ENCODE results near the gene PGBD2. TPM values are rescaled to one million over a fixed set of nuclear protein-coding genes. Genes with fewer than 3 reads are reported as not detected.
"Not testable (repeated sequence)": the region's sequence is repeated elsewhere in the genome, so short reads cannot be mapped to it uniquely, and the experiment has no call there.

PGBD2 gene
- total RNA-seq, 1 experiment from 2014 or later = 6.5 TPM

DNA sequence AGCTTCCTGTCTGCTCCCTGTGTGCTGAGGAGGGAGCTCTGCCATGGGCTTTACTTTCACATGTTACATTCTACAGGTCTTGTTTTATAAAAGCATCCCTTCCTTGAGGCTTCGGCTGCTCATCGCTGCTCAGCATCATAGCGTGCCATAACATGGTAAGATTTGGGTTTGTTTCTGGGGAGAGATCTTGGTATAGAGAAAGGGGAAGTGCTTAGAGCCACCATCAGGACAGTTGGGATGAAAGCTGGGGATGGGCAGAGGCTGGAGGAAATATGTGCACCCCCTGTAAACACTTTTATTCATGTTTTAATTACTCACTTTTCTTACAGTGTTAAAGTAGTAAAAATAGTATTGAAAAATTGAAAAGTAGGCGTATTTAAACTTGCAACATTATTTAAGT is 24.0 kb downstream of the PGBD2 start:
- POLR2A ChIA-PET; H3K27me3 Mint-ChIP-seq (ENCODE audit: low read depth); ATAC-seq; H3K9me3 Mint-ChIP-seq; H3K4me3 Mint-ChIP-seq; DNase-seq (ENCODE audit: low spot score); H3K27ac Mint-ChIP-seq; H3K36me3 Mint-ChIP-seq; CTCF ChIA-PET: not testable (repeated sequence)
- peaks cover 13% of the 10 kb centered on the region for H3K4me1 Mint-ChIP-seq

DNA sequence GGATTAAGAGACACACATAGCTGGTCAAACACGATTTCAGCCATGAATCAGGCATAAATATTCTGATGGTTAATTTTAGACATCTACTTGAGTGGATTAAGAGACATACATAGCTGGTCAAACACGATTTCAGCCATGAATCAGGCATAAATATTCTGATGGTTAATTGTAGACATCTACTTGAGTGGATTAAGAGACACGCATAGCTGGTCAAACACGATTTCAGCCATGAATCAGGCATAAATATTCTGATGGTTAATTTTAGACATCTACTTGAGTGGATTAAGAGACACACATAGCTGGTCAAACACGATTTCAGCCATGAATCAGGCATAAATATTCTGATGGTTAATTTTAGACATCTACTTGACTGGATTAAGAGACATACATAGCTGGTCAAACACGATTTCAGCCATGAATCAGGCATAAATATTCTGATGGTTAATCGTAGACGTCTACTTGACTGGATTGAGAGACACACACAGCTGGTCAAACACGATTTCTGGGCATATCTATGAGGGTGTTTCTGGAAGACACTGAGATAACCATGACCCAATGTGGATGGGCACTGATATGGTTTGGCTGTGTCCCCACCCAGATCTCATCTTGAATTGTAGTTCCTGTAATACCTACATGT is 32.3 kb downstream of the PGBD2 start:
- H3K9me3 Mint-ChIP-seq; H3K4me3 Mint-ChIP-seq; H3K4me1 Mint-ChIP-seq; H3K27me3 Mint-ChIP-seq (ENCODE audit: low read depth); ATAC-seq; H3K36me3 Mint-ChIP-seq; H3K27ac Mint-ChIP-seq; DNase-seq (ENCODE audit: low spot score); POLR2A ChIA-PET; CTCF ChIA-PET: not testable (repeated sequence)

DNA sequence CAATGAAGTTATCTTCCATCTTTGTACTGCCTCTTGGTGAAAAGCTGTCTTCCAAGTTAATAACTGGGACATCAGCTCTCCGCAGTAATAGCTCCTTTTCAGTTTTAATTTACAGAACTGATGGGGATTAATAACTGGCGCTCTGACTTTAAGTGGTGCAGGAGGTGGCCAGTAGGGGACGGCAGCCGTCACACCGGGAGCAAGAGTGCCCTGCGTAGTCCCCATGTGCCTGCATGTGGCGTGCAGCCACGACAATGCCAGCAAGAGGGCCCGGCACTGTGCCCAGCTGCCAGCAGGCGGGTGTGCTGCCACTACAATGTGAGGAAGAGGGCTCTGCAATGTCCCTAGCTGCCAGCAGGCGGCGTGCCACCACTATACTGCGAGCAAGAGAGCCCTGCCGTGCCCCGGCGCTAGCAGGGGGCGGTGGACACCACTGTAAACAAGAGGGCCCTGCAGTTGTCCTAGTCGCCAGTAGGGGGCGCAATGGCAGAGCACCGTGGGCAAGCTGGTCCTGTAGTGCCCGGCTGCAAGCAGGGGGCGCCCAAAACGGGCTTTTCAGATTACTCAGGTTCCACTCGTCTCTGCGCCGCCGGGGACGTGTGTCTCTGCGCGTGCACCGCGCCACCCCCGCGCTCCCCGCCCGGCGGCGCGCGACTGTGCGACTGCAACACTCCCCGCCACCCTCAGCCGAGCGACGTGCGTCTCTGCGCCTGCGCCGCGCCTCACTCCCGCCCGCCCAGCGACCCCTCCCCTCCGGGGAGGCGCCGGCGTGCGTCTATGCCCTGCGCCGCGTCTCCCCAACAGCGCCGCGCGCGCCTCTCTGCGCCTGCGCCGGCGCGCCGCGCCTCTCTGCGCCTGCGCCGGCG is 38.3 kb downstream of the PGBD2 start:
- H3K36me3 Mint-ChIP-seq; H3K4me3 Mint-ChIP-seq; H3K27me3 Mint-ChIP-seq (ENCODE audit: low read depth); H3K4me1 Mint-ChIP-seq; ATAC-seq; CTCF ChIA-PET; POLR2A ChIA-PET; H3K27ac Mint-ChIP-seq; H3K9me3 Mint-ChIP-seq; DNase-seq (ENCODE audit: low spot score): not testable (repeated sequence)

DNA sequence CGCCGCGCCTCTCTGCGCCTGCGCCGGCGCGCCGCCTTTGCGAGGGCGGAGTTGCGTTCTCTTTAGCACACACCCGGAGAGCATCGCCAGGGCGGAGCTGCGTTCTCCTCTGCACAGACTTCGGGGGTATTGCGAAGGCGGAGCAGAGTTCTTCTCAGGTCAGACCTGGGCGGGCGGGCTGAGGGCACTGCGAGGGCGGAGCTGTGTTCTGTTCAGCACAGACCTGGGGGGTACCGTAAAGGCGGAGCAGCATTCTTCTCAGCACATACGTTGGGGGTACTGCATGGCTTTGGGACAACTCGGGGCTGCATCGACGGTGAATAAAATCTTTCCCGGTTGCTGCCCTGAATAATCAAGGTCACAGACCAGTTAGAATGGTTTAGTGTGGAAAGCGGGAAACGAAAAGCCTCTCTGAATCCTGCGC is 39.0 kb downstream of the PGBD2 start:
- H3K27me3 Mint-ChIP-seq (ENCODE audit: low read depth); H3K4me3 Mint-ChIP-seq; H3K27ac Mint-ChIP-seq; POLR2A ChIA-PET; ATAC-seq; CTCF ChIA-PET; H3K4me1 Mint-ChIP-seq; H3K9me3 Mint-ChIP-seq; H3K36me3 Mint-ChIP-seq; DNase-seq (ENCODE audit: low spot score): not testable (repeated sequence)

DNA sequence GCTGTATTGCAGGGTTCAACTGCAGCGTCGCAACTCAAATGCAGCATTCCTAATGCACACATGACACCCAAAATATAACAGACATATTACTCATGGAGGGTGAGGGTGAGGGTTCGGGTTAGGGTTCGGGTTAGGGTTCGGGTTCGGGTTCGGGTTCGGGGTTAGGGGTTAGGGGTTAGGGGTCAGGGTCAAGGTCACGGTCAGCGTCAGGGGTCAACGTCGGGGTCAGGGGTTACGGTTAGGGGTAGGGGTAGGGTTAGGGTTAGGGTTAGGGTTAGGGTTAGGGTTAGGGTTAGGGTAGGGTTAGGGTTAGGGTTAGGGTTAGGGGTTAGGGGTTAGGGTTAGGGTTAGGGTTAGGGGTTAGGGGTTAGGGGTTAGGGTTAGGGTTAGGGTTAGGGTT is 39.4 kb downstream of the PGBD2 start:
- CTCF ChIA-PET; H3K9me3 Mint-ChIP-seq; DNase-seq (ENCODE audit: low spot score); H3K27ac Mint-ChIP-seq; H3K4me1 Mint-ChIP-seq; POLR2A ChIA-PET; H3K4me3 Mint-ChIP-seq; H3K36me3 Mint-ChIP-seq; H3K27me3 Mint-ChIP-seq (ENCODE audit: low read depth); ATAC-seq: not testable (repeated sequence)

DNA sequence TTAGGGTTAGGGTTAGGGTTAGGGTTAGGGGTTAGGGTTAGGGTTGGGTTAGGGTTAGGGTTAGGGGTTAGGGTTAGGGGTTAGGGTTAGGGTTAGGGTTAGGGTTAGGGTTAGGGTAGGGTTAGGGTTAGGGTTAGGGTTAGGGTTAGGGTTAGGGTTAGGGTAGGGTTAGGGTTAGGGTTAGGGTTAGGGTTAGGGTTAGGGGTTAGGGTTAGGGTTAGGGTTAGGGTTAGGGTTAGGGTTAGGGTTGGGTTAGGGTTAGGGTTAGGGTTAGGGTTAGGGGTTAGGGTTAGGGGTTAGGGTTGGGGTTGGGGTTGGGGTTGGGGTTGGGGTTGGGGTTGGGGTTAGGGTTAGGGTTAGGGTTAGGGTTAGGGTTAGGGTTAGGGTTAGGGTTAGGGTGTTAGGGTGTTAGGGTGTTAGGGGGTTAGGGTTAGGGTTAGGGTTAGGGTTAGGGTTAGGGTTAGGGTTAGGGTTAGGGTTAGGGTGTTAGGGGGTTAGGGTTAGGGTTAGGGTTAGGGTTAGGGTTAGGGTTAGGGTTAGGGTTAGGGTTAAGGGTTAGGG is 39.9 kb downstream of the PGBD2 start:
- not testable (repeated sequence) for H3K9me3 Mint-ChIP-seq

More for the DNA sequence above, 39.9 kb downstream of the PGBD2 start:
- H3K4me1 Mint-ChIP-seq; CTCF ChIA-PET; H3K27ac Mint-ChIP-seq; ATAC-seq; H3K36me3 Mint-ChIP-seq; H3K27me3 Mint-ChIP-seq (ENCODE audit: low read depth); POLR2A ChIA-PET; DNase-seq (ENCODE audit: low spot score); H3K4me3 Mint-ChIP-seq: not testable (repeated sequence)

Other genes starting within 250 kb of the PGBD2 start
- gene OR14I1, start 203.5 kb upstream of the PGBD2 start, total RNA-seq (2021) = not detected in 3 replicates
- gene LYPD8, start 150.5 kb upstream of the PGBD2 start, total RNA-seq (2021) = not detected in 3 replicates
- gene SH3BP5L, start 80.3 kb upstream of the PGBD2 start, total RNA-seq (2021) = 28.3 to 32.9 TPM (median 28.3 TPM) in 3 replicates
- 34.1 to 37.9 TPM (median 34.6 TPM) in 3 replicates for gene ZNF672, start 68.0 kb upstream of the PGBD2 start, total RNA-seq (2021)
- gene ZNF692, start 47.1 kb upstream of the PGBD2 start, total RNA-seq (2021) = 50.7 to 59.1 TPM (median 56.0 TPM) in 3 replicates